ENCODE results near the gene SH3TC2.

Gene SH3TC2

DNA sequence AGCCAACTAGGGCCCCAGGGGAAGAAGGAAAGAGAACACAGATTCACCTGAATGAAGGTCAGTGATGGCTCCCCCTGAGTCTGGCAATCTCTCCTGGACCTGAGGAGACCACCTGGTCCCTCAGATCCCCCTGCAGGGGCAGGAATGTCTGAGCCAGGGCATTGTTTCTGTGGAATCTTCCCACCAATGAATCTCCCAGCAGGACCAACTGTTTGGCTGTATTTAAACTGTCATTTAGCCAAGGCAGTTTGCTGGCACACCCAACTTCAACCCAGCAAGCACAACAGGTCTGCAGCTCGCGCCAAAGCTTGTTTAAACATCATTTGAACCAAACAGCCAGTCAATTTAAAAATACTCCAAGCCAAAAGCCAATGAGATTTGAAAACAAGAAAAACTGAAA lies 92.6 kb downstream of the SH3TC2 start:
- DNase-seq (ENCODE audit: low spot score) = peak; percentile 40

- no peak for DNase-seq (ENCODE audit: low spot score)
Measured at GRCh38 chr5:148969291-148969690, 93.6 kb downstream of the SH3TC2 start.

- DNase-seq (ENCODE audit: low spot score) = no peak
Measured at GRCh38 chr5:148968311-148968710, 94.6 kb downstream of the SH3TC2 start.

DNA sequence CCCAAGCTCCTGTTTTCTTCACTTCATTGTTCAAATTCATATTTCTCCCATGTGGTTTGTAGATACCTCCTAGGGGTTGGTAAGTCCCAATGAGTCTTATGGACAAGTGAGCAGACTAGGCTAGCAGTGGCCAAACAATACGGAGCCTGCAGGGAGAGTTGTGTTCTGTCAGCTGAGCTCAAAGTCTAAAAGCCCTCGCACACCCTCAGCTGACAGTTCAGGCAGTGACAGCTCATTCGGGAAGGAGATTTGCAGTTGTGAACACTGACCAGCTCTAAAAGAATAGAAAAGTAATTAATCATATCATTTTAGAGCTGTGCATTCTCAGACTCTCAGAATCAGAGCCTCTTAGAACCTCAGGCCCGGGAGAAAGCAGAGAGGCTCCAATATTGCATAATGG lies 95.1 kb downstream of the SH3TC2 start:
- DNase-seq (ENCODE audit: low spot score) = no peak

GRCh38 chr5:148966938-148967337 lies 95.9 kb downstream of the SH3TC2 start:
- no peak for DNase-seq (ENCODE audit: low spot score)

DNA sequence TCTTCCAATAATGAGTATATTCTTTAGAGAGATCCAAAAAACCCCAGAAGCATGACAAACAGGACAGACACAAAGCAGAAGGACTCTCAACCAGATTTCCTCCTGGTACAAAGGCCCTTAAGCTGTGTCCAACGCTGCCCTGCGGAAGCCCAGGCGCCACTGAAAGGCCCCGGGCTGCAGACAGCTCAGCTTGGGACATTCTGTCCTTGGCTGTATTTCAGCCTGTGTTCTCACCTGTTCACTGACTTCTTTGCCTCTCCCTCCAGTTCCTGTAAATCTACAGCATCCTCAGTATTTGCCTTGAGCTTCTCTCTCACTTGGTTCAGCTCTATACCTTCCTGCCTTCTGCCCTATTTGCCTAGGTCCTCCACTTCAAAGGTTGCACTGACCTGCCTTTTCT lies 96.5 kb downstream of the SH3TC2 start:
- no peak for DNase-seq (ENCODE audit: low spot score)

- DNase-seq (ENCODE audit: low spot score) = peak; percentile 96
Measured at GRCh38 chr5:148965511-148966265, 97.2 kb downstream of the SH3TC2 start.

DNA sequence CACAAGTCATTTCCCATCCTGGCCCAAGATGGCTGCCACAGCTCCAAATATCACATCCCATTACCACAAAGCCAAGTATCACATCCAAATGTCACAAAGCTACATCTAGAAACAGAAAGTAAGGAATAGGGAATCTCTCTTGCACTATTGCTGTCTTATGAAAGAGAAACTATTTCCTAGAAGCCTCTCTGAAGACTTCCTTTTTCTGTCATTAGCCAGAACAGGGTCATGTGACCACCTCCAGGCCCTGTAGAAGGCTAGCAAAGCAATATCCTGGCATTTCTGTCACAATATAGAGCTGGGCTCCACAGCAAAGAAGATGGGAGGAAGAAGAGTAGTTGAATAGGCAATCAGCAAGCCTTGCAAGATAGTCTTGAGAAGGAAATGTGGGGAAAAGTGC lies 99.2 kb downstream of the SH3TC2 start:
- DNase-seq (ENCODE audit: low spot score) = no peak

DNA sequence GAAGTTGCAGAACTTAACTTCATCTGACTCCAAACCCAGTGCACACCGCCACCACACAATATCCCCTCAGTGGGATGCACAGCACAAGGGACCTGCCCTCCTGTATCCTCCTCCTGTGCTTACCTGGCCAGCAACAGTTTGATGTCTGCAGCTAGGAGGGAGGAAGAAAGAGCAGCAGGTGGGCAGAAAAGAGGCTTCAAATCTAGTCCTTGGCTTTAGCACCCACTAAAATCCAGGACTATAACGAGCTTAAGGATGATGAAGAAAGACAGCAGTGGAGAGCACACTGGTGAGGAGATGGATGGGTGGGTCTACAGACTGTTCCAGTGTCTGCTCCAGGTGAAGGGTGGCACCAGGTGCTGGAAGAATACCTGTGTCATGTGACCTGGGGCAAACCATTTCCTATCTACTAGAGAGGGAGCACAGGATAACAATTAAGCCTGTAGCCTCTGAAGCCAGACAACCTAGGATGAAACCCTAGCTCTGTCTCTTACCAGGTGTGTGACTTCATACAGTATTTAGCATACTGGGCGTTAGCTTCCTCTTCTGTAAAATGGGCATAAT lies 100.0 kb downstream of the SH3TC2 start:
- DNase-seq (ENCODE audit: low spot score) = no peak

DNA sequence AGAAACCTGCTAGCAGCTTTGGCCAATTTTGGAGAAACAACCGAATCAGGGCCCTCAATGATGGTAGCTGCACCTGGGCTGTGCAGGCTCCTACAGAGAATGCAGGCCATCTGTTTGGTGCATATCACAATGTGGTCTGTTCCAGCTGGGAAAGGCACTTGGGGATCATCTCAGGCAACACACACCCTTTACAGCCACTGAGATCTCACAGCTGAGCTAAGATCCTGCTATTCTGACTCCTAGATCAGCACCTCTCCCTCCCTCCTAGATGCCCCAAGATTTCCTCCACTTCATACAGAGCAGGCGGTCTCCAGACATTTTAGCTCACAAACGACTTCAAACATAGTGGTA lies 100.7 kb downstream of the SH3TC2 start:
- no peak for DNase-seq (ENCODE audit: low spot score)

GRCh38 chr5:148961261-148962199 lies 101.3 kb downstream of the SH3TC2 start:
- no peak for DNase-seq (ENCODE audit: low spot score)

GRCh38 chr5:148960070-148960769 lies 102.6 kb downstream of the SH3TC2 start:
- DNase-seq (ENCODE audit: low spot score) = no peak

DNA sequence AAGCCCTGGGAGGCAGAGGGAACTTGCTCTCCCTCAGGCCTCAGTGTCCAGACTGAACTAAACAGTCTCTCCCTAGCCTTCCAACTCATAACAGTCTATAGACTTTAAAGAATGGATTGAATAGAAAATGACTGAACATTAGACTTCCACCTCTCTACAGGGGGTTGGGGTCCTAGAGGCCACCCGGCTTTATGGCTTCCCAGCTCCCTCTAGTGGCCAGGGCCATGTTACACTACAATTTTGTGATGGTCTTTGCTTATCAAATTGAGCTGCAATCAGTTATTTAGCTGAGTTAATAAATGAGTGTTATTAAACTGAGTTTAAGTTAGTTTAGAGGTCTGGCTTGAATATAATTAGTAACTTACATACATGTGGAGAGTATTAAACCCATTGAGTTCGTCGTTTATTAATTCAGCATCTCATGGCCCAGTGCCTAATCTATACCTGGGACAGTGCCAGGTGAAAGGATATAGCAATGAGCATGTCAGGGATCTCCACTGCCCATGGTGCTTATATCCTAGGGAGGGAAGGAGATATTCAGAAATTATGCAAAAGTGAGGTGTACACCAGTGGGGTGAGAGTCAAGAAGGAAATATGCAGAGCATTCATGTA lies 105.2 kb downstream of the SH3TC2 start:
- peak; percentile 34 for DNase-seq (ENCODE audit: low spot score)

DNA sequence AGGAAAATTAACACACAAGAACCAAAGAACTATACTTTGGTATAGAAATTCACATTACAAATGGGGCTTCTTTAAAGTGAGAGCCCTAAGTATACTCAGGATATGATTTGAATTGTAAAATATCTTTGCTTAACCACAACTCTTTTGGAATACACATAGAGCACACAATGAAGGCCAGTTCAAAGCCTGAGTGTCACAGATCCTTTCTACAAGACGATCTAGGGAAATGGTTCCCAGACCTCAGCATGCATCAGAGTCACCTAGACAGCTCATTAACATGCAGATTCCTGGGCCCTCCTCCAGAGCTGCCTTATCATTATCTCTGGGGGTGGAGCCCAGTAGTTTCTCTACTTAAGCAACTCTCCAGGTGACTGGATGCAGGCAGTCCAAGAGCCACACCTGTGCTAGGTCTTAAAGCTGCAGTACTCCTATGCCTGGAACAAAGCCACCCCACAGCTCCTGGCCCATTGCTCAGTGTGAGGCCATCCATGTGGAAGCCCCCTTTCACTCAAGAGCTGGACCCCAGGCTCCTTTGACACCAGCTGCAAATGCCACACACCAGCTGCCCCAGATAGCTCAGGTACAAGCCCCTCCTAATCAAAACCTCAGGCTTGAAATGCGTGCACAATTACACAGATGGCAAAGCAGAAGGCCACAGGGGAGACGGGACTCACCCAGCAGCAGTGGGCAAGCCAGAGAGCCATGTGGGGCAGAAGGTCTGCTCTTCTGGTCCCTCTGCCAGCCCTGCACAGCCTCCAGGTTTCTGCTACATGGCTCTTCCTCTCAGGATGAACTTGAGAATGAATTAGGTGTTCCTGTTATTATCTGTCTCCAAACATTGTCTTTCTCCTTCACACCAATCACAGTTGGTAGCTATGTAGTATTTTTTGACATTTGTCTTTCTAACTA lies 106.1 kb downstream of the SH3TC2 start:
- DNase-seq (ENCODE audit: low spot score) = no peak

Data from AG08395 (cell line).